Measurements from ENCODE around the gene KCTD18. TPM values are rescaled to one million over a fixed set of nuclear protein-coding genes. Genes with fewer than 3 reads are reported as not detected.

KCTD18 gene
- total and polyA plus RNA-seq, 10 donors: 11.1 to 21.5 (median 15.5) TPM

DNA sequence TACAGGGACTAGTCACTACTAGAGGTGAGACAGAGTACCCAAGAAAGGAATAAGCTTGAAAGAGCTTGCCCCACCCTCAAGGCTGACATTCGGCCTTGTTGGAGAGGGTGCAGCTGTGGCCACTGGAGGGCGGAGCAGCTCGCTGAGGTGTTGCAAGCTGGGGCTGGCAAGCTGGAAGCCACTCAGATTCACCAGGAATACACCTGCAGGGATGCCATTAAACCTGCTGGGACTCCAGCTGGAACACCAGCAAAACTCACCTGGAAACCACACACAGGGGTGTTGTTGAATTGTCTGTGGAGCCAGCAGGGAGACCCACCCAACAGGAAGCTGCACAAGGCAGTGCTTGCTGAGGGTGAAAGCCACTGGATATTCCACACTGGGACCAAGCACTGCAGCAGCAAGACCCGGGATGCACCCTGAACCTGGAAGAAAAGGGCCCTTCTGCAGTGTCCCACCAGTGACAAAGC is 26.1 kb downstream of the KCTD18 start:
- Histone ChIP-seq H3K9me3 (no peaks in the 10 kb centered on the region), H3K4me1 (peaks cover 0 to 12% (median 5%) of the 10 kb centered on the region in 6 donors), H3K4me3 (no peak overlapping the region), H3K36me3 (peaks cover 0 to 16% (median 3%) of the 10 kb centered on the region in 6 donors), H3K27ac (no peak overlapping the region), H3K27me3 (replicated peaks in 1 of 7) (no peaks in the 10 kb centered on the region)
- TF ChIP-seq, protein P1, sequence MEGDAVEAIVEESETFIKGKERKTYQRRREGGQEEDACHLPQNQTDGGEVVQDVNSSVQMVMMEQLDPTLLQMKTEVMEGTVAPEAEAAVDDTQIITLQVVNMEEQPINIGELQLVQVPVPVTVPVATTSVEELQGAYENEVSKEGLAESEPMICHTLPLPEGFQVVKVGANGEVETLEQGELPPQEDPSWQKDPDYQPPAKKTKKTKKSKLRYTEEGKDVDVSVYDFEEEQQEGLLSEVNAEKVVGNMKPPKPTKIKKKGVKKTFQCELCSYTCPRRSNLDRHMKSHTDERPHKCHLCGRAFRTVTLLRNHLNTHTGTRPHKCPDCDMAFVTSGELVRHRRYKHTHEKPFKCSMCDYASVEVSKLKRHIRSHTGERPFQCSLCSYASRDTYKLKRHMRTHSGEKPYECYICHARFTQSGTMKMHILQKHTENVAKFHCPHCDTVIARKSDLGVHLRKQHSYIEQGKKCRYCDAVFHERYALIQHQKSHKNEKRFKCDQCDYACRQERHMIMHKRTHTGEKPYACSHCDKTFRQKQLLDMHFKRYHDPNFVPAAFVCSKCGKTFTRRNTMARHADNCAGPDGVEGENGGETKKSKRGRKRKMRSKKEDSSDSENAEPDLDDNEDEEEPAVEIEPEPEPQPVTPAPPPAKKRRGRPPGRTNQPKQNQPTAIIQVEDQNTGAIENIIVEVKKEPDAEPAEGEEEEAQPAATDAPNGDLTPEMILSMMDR (IDR thresholded peaks at IDR 0.05 in 8 of 11, conservative IDR thresholded peaks at IDR 0.05 in 3 of 11): peak in 2 of 11 experiments; percentile 12 to 17
- TF ChIP-seq POLR2A (IDR thresholded peaks at IDR 0.05) (no peak), POLR2AphosphoS5 (IDR thresholded peaks at IDR 0.05) (no peak)
- 34 to 68% (median 51%) methylated on average over 4 of the region's 4 CpGs for WGBS, 5 donors
- intact Hi-C loops (cut with DNase I; ENCODE audit: low total_unique reads): loop anchor here (5.0 kb wide), 1 partner anchor 506 kb away; no protein-coding TSS in a partner anchor
- no peak for DNase-seq

DNA sequence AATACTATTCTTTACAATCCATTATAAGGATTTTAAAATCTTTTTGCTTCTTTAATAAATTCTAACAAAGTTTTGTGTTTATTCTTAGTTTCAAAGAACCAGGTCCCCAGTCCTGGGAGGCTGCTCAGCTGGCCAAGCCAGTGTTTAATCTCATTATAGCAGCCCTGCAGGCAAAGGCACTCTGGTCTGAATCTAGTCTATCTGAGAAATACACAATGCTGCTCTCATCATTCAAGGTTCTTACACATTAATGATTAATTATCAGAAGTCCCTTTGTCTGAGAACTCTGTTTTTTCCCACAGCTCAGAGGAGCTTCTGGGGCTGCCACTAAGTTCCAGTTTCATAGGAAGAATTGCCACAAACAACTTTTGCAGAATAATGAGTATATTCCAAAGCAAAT is 27.7 kb downstream of the KCTD18 start:
- no peak for DNase-seq
- peaks cover 0 to 23% (median 0%) of the 10 kb centered on the region in 6 donors for H3K36me3 ChIP-seq
- H3K4me1 ChIP-seq: peaks cover 0 to 12% (median 5%) of the 10 kb centered on the region in 6 donors
- no peaks in the 10 kb centered on the region for H3K27me3 ChIP-seq (replicated peaks in 1 of 7)
- no peak overlapping the region for H3K4me3 ChIP-seq
- H3K9me3 ChIP-seq: no peaks in the 10 kb centered on the region
- no peak overlapping the region for H3K27ac ChIP-seq
- TF ChIP-seq POLR2AphosphoS5 (IDR thresholded peaks at IDR 0.05) (no peak), POLR2A (IDR thresholded peaks at IDR 0.05) (no peak)
- TF ChIP-seq, protein P1 (IDR thresholded peaks at IDR 0.05 in 8 of 11, conservative IDR thresholded peaks at IDR 0.05 in 3 of 11): no peak
- intact Hi-C loops (cut with DNase I; ENCODE audit: low total_unique reads): loop anchor here (5.0 kb wide), 1 partner anchor 505 kb away; no protein-coding TSS in a partner anchor

DNA sequence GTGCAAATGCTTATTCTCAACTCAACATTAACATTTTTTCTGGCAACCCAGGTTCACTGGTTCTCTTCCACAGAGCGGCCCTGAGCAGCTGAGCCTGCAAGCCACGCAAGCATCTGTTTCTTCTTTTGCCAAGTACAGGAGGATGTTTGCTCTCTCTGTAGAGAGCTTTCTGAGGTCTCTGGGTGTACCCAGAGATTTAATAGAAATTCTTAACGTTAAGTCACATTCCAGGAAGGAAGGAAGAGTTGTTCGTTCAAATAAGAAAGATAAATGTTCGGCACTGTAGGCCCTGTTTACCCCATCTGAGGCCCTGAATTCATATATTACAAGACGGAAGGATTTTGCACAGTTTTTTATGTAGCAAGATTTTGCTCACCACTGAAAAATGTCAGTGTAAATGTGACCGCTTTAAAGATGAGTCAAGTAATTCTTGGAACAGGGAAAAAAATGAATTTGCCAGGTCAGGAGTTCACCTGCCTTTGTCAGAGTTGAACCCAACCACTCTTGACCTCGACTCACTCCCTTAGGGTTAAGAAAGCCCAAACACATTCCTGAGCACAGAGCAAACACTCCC is 30.1 kb downstream of the KCTD18 start:
- peak overlapping the region in 3 of 8 donors; percentile 2 to 17 (median 5) for H3K27ac ChIP-seq
- DNase-seq: no peak

More for the DNA sequence above, 30.1 kb downstream of the KCTD18 start:
- Histone ChIP-seq H3K36me3 (peaks cover 0 to 45% (median 0%) of the 10 kb centered on the region in 6 donors), H3K9me3 (no peaks in the 10 kb centered on the region), H3K27me3 (replicated peaks in 1 of 7) (no peaks in the 10 kb centered on the region), H3K4me1 (peaks cover 0 to 12% (median 5%) of the 10 kb centered on the region in 6 donors), H3K4me3 (no peak overlapping the region)
- peak in 1 of 3 donors; percentile 32 for TF ChIP-seq POLR2AphosphoS5 (IDR thresholded peaks at IDR 0.05)
- no peak for TF ChIP-seq POLR2A (IDR thresholded peaks at IDR 0.05)
- TF ChIP-seq, protein P1 (IDR thresholded peaks at IDR 0.05 in 8 of 11, conservative IDR thresholded peaks at IDR 0.05 in 3 of 11): no peak
- intact Hi-C loops (cut with DNase I; ENCODE audit: low total_unique reads): loop anchor here (5.0 kb wide), 1 partner anchor 502 kb away; no protein-coding TSS in a partner anchor
- 45 to 60% (median 52%) methylated on average over 8 of the region's 8 CpGs for WGBS, 5 donors
